ENCODE results near the gene ABRACL. TPM values are rescaled to one million over a fixed set of nuclear protein-coding genes. Genes with fewer than 3 reads are reported as not detected.
A peak's percentile ranks its signal among the peaks of the same experiment; 100 is the strongest.

The ABRACL gene
- total and polyA plus RNA-seq, 2 of the 4 experiments (the other 2 are of a cell fraction): 16.0 to 27.9 TPM

DNA sequence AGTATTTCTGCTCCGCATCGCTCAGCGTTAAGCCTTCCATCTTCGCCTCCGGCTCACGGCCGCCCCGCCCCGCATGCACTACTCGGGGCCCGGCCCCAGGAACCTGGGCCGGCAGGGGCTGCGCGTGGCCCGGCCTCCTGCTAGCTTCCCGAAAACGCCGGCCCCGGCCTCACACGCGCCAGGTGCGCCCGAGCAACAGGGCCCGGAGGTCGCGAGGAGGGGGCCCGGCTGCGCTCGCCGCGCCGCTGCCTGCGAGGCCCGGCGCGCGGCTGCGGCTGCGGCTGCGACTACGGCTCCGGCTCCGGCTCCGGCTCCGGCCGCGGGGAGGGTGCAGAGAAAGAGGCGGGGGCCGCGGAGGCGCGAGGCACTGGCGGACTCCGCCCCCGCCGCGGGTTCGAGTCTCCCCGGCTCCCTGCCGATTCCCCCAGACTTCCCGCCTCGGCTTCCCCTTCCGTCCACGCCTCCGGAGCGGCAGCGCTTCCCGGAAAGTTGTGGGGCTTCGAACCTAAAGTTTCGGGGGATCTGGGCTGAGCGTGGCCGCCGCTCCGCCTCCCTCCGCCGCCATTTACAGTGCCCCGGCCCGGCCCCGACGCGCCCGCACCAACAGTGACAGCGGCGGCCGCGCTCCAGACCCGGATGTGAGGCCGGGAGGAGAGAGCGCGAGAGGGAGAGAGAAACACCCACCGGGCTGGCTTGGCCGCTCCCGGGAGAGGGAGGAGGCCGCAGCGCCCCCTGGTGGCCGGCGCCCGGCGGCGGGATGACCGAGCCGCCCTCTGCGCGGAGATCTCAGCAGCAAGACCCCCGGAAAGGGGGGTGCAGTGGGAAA, 40.7 kb upstream of the ABRACL start, which contains the start of gene REPS1 (continued):
- TF ChIP-seq SMC3 (IDR thresholded peaks at IDR 0.05; ENCODE audit: low read depth, low read length) (peak; percentile 89), RFX5 (IDR thresholded peaks at IDR 0.05; ENCODE audit: low read depth, low read length) (no peak), RAD21 (IDR thresholded peaks at IDR 0.05; ENCODE audit: low read length) (peak; percentile 79), MAFK (IDR thresholded peaks at IDR 0.05; ENCODE audit: low read depth, low read length) (no peak), BHLHE40 (IDR thresholded peaks at IDR 0.05; ENCODE audit: low read depth, low read length) (no peak)

DNA sequence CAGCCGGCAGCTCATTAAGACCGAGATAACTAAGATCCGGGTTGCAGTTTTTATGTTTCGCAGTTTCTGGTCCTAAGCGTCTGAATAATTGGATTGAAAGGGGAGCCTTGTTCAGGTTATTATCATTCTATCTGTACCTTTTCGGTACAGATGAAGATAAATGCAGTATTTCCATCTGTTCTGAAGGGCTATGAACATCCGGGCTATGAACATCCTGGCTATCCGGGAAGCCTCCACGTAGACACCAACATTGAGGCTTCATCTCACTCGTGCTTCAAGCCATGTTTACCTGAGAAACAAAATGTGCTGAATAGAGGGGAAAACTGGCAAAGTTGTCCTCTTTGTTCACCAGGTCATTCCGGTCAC, 40.1 kb upstream of the ABRACL start:
- H2AK5ac ChIP-seq (ENCODE audit: low read depth, low read length): no peak overlapping the region
- peaks cover 3% of the 10 kb centered on the region; the same call in 1 of the 2 replicates for H3K9me1 ChIP-seq (ENCODE audit: insufficient read depth, low read length)
- no peak overlapping the region for H4K91ac ChIP-seq (ENCODE audit: insufficient read depth, low read depth, low read length)
- no peak overlapping the region for H3K23ac ChIP-seq (ENCODE audit: low read depth, low read length)
- peak overlapping the region; percentile 97 for H2AFZ ChIP-seq (replicated peaks; ENCODE audit: low read length, poor library complexity)
- H4K8ac ChIP-seq (ENCODE audit: low read depth in 2 of 2, low read length in 2 of 2): peak overlapping the region; percentile 68 to 70; a peak in 3 of 4 replicates
- peak overlapping the region; percentile 84 for H3K4me2 ChIP-seq (ENCODE audit: low read depth, low read length)
- no peak overlapping the region; the same call in 1 of the 2 replicates for H3K14ac ChIP-seq (replicated peaks; ENCODE audit: low read depth, low read length)
- no peaks in the 10 kb centered on the region; the same call in 1 of the 2 replicates for H3K27me3 ChIP-seq (ENCODE audit: control insufficient read depth, insufficient read depth, low read length)
- intact Hi-C loops (cut with micrococcal nuclease) (loop anchor here (1.0 to 5.0 kb wide), 4 partner anchors 172 to 871 kb away; no protein-coding TSS in a partner anchor), dilution Hi-C loops (cut with HindIII; ENCODE audit: low sequenced_read_pairs, unreplicated experiment) (no loop called here), in situ Hi-C loops (cut with MboI; ENCODE audit: low sequenced_read_pairs) (loop anchor here (5.0 to 10.0 kb wide), 2 partner anchors 171 to 874 kb away; no protein-coding TSS in a partner anchor)
- H3K4ac ChIP-seq (ENCODE audit: low read depth, low read length): no peak overlapping the region
- BruUV-seq (replicated peaks): no TSS peak
- peaks cover 21 to 28% of the 10 kb centered on the region in 2 experiments for H3K79me1 ChIP-seq (ENCODE audit: low read depth in 1 of 2, low read length in 2 of 2)
- ATAC-seq (ENCODE audit: low read depth) (peak; percentile 2; the same call in 1 of the 2 replicates), DNase-seq (peak; percentile 4)
- H2BK20ac ChIP-seq (ENCODE audit: low read depth, low read length): peak overlapping the region; percentile 24; the same call in 1 of the 2 replicates
- H3K4me1 ChIP-seq (ENCODE audit: control insufficient read depth, insufficient read depth, low read length): peaks cover 2% of the 10 kb centered on the region; the same call in 1 of the 2 replicates
- no CpG with 5 or more reads among the region's 11 CpGs for WGBS, 2 experiments (ENCODE audit: extremely low coverage in 2 of 2, insufficient read length in 1 of 2)
- no peak overlapping the region for H3K18ac ChIP-seq (ENCODE audit: low read depth, low read length)
- H2AK9ac ChIP-seq (replicated peaks; ENCODE audit: low read depth, low read length, poor library complexity): no peak overlapping the region
- H3K4me3 ChIP-seq (ENCODE audit: insufficient read depth, low read depth, low read length): peak overlapping the region; percentile 78
- H3K27ac ChIP-seq (ENCODE audit: insufficient read depth, low read length): no peak overlapping the region
- H4K5ac ChIP-seq (ENCODE audit: low read depth, low read length): peak overlapping the region; percentile 56
- H3K9ac ChIP-seq (ENCODE audit: low read depth, low read length): peak overlapping the region; percentile 32
- H2BK15ac ChIP-seq (ENCODE audit: low read depth, low read length): no peak overlapping the region
- no peak overlapping the region for H2BK120ac ChIP-seq (ENCODE audit: low read depth, low read length)
- H3K56ac ChIP-seq (ENCODE audit: extremely low read depth, insufficient read depth, low read length): no peak overlapping the region
- H4K20me1 ChIP-seq (ENCODE audit: insufficient read depth, low read length): peaks cover 8% of the 10 kb centered on the region; the same call in 1 of the 2 replicates
- no peak overlapping the region for H2BK5ac ChIP-seq (ENCODE audit: low read depth, low read length, poor library complexity, severe bottlenecking)
- ChIA-PET CTCF (interaction anchor here (1.4 kb wide), 1 partner anchor 183 kb away, joined by 3 read pairs; no protein-coding TSS in a partner anchor), POLR2A (ENCODE audit: unreplicated experiment) (no interaction called here)
- H3K36me3 ChIP-seq (ENCODE audit: control insufficient read depth, insufficient read depth, low read length): no peaks in the 10 kb centered on the region
- H3K9me3 ChIP-seq (ENCODE audit: control insufficient read depth, insufficient read depth, low read length): no peaks in the 10 kb centered on the region
- TF ChIP-seq CEBPB (IDR thresholded peaks at IDR 0.05; ENCODE audit: low read depth, low read length) (no peak), CHD1 (IDR thresholded peaks at IDR 0.05; ENCODE audit: low read depth, low read length) (no peak), MAFK (IDR thresholded peaks at IDR 0.05; ENCODE audit: low read depth, low read length) (no peak), MXI1 (IDR thresholded peaks at IDR 0.05; ENCODE audit: borderline replicate concordance, low read depth, low read length) (no peak), SMC3 (IDR thresholded peaks at IDR 0.05; ENCODE audit: low read depth, low read length) (no peak), FOS (IDR thresholded peaks at IDR 0.05; ENCODE audit: low read depth, low read length) (no peak), RAD21 (IDR thresholded peaks at IDR 0.05; ENCODE audit: low read length) (no peak), RCOR1 (IDR thresholded peaks at IDR 0.05; ENCODE audit: insufficient replicate concordance, low read length) (no peak), POLR2A (IDR thresholded peaks at IDR 0.05; ENCODE audit: low read depth, low read length) (no peak), RFX5 (IDR thresholded peaks at IDR 0.05; ENCODE audit: low read depth, low read length) (no peak)
- TF ChIP-seq, protein P1, sequence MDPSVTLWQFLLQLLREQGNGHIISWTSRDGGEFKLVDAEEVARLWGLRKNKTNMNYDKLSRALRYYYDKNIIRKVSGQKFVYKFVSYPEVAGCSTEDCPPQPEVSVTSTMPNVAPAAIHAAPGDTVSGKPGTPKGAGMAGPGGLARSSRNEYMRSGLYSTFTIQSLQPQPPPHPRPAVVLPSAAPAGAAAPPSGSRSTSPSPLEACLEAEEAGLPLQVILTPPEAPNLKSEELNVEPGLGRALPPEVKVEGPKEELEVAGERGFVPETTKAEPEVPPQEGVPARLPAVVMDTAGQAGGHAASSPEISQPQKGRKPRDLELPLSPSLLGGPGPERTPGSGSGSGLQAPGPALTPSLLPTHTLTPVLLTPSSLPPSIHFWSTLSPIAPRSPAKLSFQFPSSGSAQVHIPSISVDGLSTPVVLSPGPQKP (IDR thresholded peaks at IDR 0.05; ENCODE audit: borderline replicate concordance, low read depth, low read length): no peak
- TF ChIP-seq, protein P2, sequence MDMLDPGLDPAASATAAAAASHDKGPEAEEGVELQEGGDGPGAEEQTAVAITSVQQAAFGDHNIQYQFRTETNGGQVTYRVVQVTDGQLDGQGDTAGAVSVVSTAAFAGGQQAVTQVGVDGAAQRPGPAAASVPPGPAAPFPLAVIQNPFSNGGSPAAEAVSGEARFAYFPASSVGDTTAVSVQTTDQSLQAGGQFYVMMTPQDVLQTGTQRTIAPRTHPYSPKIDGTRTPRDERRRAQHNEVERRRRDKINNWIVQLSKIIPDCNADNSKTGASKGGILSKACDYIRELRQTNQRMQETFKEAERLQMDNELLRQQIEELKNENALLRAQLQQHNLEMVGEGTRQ (IDR thresholded peaks at IDR 0.05; ENCODE audit: low read depth, low read length): no peak

All from IMR-90 (cell line).